ENCODE results near the gene FUT8.
"Not testable (repeated sequence)": the region's sequence is repeated elsewhere in the genome, so short reads cannot be mapped to it uniquely, and the experiment has no call there.

FUT8 gene

DNA sequence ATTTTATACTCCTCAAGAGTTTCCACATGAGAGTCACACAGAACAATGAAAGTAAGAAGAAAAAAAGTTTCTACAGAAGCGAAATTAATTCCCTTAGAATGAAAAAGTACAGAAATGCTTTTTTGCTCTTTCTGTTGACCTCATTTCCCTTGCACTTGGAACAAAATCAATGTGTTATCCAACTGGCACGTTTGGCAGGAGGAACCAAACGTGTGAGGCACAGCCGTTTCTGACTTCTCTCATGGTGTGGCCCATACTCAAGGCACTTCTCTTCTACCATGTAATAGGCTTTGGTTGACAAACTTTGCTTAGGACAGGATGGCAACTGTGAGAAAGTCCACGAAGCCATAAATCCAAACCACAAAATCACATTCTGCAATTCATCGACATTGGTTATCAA lies 297.0 kb downstream of the FUT8 start:
- peaks cover 23% of the 10 kb centered on the region for H3K4me1 Mint-ChIP-seq (ENCODE audit: low read depth)

DNA sequence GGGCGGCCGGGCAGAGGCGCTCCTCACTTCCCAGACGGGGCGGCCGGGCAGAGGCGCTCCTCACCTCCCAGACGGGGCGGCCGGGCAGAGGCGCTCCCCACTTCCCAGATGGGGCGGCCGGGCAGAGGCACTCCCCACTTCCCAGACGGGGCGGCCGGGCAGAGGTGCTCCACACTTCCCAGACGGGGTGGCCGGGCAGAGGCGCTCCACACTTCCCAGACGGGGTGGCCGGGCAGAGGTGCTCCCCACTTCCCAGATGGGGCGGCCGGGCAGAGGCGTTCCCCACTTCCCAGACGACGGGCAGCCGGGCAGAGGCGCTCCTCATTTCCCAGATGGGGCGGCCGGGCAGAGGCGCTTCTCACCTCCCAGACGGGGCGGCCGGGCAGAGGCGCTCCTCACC lies 304.3 kb downstream of the FUT8 start:
- peaks cover 42% of the 10 kb centered on the region for H3K9me3 Mint-ChIP-seq
- H3K36me3 Mint-ChIP-seq (ENCODE audit: low read depth): peaks cover 55% of the 10 kb centered on the region
- H3K27me3 Mint-ChIP-seq (ENCODE audit: low read depth); H3K4me3 Mint-ChIP-seq; H3K27ac Mint-ChIP-seq; H3K4me1 Mint-ChIP-seq (ENCODE audit: low read depth): not testable (repeated sequence)

More for the DNA sequence above, 297.0 kb downstream of the FUT8 start:
- Mint-ChIP-seq H3K9me3 (peaks cover 31% of the 10 kb centered on the region), H3K4me3 (no peak overlapping the region), H3K27me3 (ENCODE audit: low read depth) (no peaks in the 10 kb centered on the region), H3K27ac (no peak overlapping the region), H3K36me3 (ENCODE audit: low read depth) (peaks cover 37% of the 10 kb centered on the region)

DNA sequence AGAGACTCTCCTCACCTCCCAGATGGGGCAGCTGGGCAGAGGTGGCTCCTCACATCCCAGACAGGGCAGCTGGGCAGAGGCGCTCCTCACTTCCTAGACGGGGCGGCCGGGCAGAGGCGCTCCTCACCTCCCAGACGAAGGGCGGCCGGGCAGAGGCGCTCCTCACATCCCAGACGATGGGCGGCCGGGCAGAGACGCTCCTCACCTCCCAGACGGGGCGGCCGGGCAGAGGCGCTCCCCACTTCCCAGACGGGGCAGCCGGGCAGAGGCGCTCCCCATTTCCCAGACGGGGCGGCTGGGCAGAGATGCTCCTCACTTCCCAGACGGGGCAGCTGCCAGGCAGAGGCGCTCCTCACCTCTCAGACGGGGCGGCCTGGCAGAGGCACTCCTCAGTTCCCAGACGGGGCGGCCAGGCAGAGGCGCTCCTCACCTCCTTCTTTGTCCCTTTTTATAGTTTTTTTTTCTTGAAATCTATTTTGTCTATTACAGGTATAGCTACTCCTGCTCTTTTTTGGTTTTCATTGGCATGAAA lies 304.9 kb downstream of the FUT8 start:
- not testable (repeated sequence) for H3K27me3 Mint-ChIP-seq (ENCODE audit: low read depth); H3K4me3 Mint-ChIP-seq; H3K4me1 Mint-ChIP-seq (ENCODE audit: low read depth); H3K27ac Mint-ChIP-seq
- H3K9me3 Mint-ChIP-seq: peaks cover 42% of the 10 kb centered on the region
- H3K36me3 Mint-ChIP-seq (ENCODE audit: low read depth): peaks cover 56% of the 10 kb centered on the region

DNA sequence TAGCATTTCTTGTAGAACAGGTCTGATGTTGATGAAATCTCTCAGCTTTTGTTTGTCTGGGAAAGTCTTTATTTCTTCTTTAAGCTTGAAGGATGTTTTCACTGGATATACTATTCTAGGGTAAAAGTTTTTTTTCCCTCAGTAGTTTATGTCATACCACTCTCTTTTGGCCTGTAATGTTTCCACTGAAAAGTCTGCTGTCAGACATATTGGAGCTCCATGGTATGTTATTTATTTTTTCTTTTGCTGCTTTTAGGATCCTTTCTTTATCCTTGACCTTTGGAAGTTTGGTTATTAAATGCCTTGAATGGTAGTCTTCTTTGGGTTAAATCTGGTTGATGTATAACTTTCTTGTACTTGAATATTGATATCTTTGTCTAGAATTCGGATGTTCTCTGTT lies 306.1 kb downstream of the FUT8 start:
- H3K4me1 Mint-ChIP-seq (ENCODE audit: low read depth): peaks cover 15% of the 10 kb centered on the region
- no peak overlapping the region for H3K4me3 Mint-ChIP-seq
- H3K36me3 Mint-ChIP-seq (ENCODE audit: low read depth): peaks cover 57% of the 10 kb centered on the region
- H3K27ac Mint-ChIP-seq: no peak overlapping the region
- peaks cover 37% of the 10 kb centered on the region for H3K9me3 Mint-ChIP-seq
- no peaks in the 10 kb centered on the region for H3K27me3 Mint-ChIP-seq (ENCODE audit: low read depth)

DNA sequence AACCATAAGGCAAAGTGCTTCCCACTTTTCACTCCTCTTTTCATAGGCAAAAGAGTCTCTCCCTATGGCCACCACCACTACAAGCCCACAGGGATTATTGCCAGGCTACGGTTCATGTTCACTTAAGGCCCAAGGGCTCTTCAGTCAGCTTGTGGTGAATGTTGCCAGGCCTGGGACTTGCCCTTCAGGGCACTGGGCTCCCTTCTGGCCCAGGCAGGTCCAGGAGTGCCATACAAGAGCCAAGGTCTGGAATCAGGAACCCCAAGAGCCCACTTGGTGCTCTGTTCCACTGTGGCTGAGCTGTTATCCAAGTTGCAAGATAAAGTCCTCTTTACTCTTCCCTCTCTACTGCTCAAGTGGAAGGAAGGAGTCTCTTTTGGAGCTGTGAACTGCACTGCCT lies 307.6 kb downstream of the FUT8 start:
- H3K36me3 Mint-ChIP-seq (ENCODE audit: low read depth): peaks cover 58% of the 10 kb centered on the region
- H3K9me3 Mint-ChIP-seq: peaks cover 25% of the 10 kb centered on the region
- no peaks in the 10 kb centered on the region for H3K27me3 Mint-ChIP-seq (ENCODE audit: low read depth)
- no peak overlapping the region for H3K4me3 Mint-ChIP-seq
- H3K4me1 Mint-ChIP-seq (ENCODE audit: low read depth): peaks cover 21% of the 10 kb centered on the region
- no peak overlapping the region for H3K27ac Mint-ChIP-seq

DNA sequence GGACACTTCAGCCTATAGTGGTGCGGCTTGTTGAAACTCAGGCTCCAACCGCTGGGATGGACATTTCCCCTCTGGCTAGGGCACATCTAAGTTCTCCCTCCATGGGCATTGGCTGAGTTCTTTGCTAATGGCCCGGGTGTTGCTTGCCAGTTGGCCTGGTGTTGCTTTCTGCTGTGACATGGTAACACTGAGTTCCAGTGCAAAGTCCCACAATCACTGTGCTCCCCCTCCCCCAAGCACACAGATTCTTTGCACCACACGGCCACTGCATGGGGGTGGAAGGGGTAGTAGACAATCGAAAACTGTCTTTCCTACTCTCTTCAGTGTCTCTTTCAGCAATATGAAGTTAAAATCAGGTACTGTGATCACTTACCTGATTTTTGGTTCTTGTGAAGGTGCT lies 308.2 kb downstream of the FUT8 start:
- H3K9me3 Mint-ChIP-seq: peaks cover 20% of the 10 kb centered on the region
- peaks cover 21% of the 10 kb centered on the region for H3K4me1 Mint-ChIP-seq (ENCODE audit: low read depth)
- H3K36me3 Mint-ChIP-seq (ENCODE audit: low read depth): peaks cover 59% of the 10 kb centered on the region
- no peak overlapping the region for H3K4me3 Mint-ChIP-seq
- H3K27ac Mint-ChIP-seq: no peak overlapping the region
- H3K27me3 Mint-ChIP-seq (ENCODE audit: low read depth): no peaks in the 10 kb centered on the region

DNA sequence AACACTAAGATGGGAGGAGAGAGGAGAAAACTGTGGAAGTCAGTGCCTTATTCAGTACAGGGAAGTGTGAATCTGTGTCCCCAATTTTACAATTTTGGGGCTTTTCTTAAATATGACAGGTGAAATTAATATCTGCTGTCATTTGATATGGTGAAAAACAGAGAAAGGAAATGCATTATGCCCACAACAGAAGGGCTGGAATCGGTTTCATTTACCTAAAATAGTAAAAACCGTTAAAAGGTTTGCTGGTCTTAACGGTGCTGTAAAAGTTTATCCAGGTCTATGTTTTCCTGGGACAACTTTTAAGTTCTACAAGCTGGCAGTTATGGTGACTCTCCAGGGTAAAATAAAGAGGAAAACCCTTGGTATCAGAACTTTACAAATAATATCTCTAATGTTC lies 310.8 kb downstream of the FUT8 start:
- H3K27me3 Mint-ChIP-seq (ENCODE audit: low read depth): no peaks in the 10 kb centered on the region
- H3K9me3 Mint-ChIP-seq: peaks cover 12% of the 10 kb centered on the region
- H3K4me1 Mint-ChIP-seq (ENCODE audit: low read depth): peaks cover 24% of the 10 kb centered on the region
- peaks cover 72% of the 10 kb centered on the region for H3K36me3 Mint-ChIP-seq (ENCODE audit: low read depth)
- peak overlapping the region; percentile 67 for H3K27ac Mint-ChIP-seq
- H3K4me3 Mint-ChIP-seq: peak overlapping the region; percentile 47

DNA sequence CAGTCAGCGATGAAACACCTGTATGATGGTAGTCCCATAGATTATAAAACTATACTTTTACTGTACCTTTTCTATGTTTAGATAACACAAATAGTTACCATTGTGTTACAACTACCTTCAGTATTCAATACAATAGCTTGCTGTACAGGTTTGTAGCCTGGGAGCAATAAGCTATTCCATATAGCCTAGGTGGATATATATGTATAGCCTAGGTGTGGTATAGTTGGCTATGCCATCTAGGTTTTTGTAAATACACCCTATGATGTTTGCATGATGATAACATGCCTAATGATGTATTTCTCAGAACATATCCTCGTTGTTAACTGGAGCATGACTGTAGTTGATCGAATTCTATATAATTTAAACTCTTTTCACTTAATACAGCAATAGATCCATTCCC lies 316.1 kb downstream of the FUT8 start:
- H3K4me1 Mint-ChIP-seq (ENCODE audit: low read depth): peaks cover 19% of the 10 kb centered on the region
- H3K27ac Mint-ChIP-seq: no peak overlapping the region
- no peaks in the 10 kb centered on the region for H3K9me3 Mint-ChIP-seq
- peaks cover 55% of the 10 kb centered on the region for H3K36me3 Mint-ChIP-seq (ENCODE audit: low read depth)
- no peak overlapping the region for H3K4me3 Mint-ChIP-seq
- H3K27me3 Mint-ChIP-seq (ENCODE audit: low read depth): no peaks in the 10 kb centered on the region

DNA sequence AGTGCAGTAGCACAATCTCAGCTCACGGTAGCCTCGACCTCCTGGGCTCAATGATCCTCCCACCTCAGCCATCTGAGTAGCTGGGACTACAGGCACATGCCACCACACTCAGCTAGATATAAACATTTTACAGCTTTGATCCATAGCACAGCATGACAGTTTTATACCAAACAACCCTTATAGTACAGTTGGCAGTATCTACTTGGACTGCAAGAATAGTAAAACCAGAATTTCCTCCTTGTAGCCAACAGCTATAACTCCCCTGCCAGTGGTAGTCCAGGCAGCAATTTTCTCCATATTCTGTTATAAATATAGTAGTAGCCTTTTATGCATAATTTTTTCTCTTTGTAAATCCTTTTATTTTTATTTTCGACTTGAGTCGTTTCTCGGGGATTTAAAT lies 317.0 kb downstream of the FUT8 start:
- Mint-ChIP-seq H3K4me3 (no peak overlapping the region), H3K9me3 (no peaks in the 10 kb centered on the region), H3K4me1 (ENCODE audit: low read depth) (peaks cover 14% of the 10 kb centered on the region), H3K36me3 (ENCODE audit: low read depth) (peaks cover 55% of the 10 kb centered on the region), H3K27ac (no peak overlapping the region), H3K27me3 (ENCODE audit: low read depth) (no peaks in the 10 kb centered on the region)

DNA sequence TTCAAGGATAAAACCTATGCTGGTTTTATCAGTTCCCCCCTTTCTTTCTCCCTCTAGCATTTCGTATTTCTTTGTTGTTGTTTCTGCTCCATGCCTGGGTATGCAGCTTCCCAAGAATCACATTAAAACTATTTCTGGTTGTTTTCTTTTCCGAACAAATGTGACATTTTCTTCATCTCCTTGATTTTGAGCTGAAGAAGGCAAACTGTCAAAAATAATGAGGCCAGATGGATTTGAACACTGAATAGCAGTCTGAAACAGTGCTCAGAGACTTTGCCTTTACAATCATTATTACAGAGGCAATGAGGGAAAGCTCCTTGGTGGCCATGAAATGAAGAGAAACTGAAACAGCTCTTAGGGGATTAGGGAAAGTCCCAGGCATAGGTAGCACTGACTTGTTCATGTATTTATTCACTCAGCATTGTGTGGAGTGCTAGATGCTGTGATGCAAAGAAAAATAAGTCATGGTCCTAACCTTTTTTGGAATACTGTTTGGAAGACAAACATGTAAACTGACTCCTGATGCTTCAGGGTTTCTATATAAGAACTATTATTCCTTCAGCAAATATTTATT lies 319.5 kb downstream of the FUT8 start:
- Mint-ChIP-seq H3K36me3 (ENCODE audit: low read depth) (peaks cover 45% of the 10 kb centered on the region), H3K4me1 (ENCODE audit: low read depth) (peaks cover 11% of the 10 kb centered on the region), H3K27me3 (ENCODE audit: low read depth) (no peaks in the 10 kb centered on the region), H3K4me3 (peak overlapping the region; percentile 52), H3K27ac (peak overlapping the region; percentile 90), H3K9me3 (no peaks in the 10 kb centered on the region)

DNA sequence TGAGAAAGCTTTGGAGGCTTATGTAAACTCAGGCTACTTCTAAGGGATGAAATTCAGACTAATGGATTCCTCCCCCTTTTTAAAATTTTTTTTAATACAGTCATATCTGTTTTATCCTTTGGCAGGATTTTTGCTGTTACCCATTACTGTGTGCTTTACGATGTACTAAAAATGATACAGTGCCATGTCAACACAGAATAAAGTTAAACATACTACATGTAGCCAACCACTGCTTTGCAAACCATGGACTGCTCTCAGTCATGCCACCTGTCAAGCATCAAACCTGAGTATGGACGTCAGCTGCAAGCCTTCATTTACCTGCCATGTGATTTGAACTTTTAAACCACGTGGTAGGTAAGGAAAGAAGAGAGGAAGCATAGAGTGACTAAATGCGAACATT lies 325.8 kb downstream of the FUT8 start:
- H3K27ac Mint-ChIP-seq: no peak overlapping the region
- no peaks in the 10 kb centered on the region for H3K4me1 Mint-ChIP-seq (ENCODE audit: low read depth)
- H3K4me3 Mint-ChIP-seq: no peak overlapping the region
- H3K36me3 Mint-ChIP-seq (ENCODE audit: low read depth): peaks cover 46% of the 10 kb centered on the region
- no peaks in the 10 kb centered on the region for H3K27me3 Mint-ChIP-seq (ENCODE audit: low read depth)
- no peaks in the 10 kb centered on the region for H3K9me3 Mint-ChIP-seq

DNA sequence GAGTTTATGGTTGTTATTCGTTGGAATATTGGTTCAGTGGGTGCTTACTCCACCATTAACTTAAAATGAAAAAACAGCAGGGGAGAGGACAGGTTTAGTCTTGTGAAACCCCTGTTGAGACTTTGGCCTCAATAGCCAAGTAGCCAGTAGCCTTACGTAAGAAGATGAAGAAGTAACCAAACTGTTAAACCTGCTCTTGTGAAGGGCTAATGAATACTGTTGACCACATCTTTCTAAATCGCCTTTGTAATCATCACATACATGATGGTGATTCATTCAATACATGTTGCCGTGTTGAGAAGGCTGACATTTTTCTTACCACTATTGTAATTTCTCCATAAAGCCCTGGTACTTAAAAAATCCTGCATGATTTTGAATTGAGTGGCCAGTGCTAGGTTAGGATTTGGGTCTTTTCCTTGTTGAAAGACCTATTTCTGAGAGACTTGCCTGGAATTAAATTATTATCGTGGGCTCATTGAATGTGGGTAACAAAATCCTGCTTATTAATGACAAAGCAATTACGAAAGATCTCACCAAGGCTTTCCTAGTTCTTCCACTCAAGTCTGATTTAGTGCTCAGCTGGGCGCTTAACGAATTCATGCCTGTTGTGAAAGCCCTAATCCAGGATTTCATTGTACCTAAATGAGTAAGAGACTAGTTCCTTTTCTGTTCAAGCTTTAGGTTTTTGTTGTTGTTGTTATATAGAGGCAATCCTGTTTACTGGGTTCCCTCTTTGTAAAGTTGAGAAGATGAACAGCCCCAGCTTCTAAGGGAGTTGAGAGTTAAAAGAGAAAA lies 333.1 kb downstream of the FUT8 start:
- Mint-ChIP-seq H3K27ac (no peak overlapping the region), H3K4me3 (no peak overlapping the region), H3K4me1 (ENCODE audit: low read depth) (no peaks in the 10 kb centered on the region), H3K27me3 (ENCODE audit: low read depth) (no peaks in the 10 kb centered on the region), H3K36me3 (ENCODE audit: low read depth) (peaks cover 33% of the 10 kb centered on the region), H3K9me3 (no peaks in the 10 kb centered on the region)

DNA sequence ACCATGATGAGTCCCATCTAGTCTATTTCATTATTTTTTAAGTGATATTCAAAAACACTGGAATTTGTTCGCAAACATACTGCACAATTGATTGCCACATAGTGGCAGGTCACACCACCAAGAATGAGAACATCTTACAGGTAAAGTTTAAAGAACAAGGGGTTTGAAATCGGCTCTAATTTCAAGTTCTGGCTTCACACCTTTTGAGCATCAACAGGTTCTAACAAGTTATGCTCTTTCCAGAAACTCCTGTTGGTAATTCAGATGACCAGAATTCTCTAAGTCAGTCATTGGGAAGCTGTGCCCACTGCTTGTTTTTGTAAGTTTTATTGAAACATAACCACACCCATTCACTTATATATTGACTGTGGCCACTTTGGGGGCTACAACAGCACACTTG lies 336.3 kb downstream of the FUT8 start:
- Mint-ChIP-seq H3K27me3 (ENCODE audit: low read depth) (no peaks in the 10 kb centered on the region), H3K4me1 (ENCODE audit: low read depth) (no peaks in the 10 kb centered on the region), H3K36me3 (ENCODE audit: low read depth) (peaks cover 17% of the 10 kb centered on the region), H3K27ac (no peak overlapping the region), H3K4me3 (no peak overlapping the region), H3K9me3 (no peaks in the 10 kb centered on the region)

DNA sequence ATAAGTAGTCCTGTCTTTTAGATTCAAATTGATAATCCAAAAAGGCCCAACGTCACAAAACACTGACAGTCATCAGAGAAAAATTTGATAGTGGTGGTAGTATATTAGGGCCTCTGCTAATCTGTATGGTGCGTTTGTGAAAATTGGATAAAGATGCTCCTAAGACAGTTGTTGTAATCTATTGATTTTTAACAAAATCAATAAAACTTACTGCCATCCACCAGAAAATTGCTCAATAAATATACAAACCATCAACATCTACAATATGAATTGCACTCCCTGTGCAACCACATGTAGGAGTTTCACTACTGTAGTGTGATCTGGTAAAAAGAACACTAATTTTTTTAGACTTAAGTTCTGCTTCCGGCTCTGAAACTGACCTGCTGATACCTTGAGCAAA lies 336.8 kb downstream of the FUT8 start:
- no peak overlapping the region for H3K27ac Mint-ChIP-seq

DNA sequence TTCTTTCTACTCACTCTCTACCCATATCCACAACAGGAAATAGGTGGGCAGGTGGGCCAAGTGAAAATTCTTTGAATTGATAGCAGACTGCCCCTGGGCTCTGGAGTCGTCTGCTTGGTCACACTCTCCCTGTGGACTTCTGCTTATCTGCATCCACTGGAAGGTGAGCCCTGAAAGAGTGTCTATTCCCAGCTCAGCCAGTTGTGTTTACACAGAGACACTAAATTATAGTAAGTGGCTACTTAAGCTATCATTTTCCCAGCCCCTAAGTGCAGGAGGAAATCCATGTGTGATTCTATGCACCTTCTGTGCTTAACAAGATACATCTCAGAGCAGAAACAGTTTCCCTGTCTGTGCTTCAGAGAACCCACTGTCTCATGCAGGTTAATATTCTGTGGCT lies 338.4 kb downstream of the FUT8 start:
- H3K4me3 Mint-ChIP-seq: no peak overlapping the region
- no peak overlapping the region for H3K27ac Mint-ChIP-seq
- H3K36me3 Mint-ChIP-seq (ENCODE audit: low read depth): peaks cover 13% of the 10 kb centered on the region
- H3K27me3 Mint-ChIP-seq (ENCODE audit: low read depth): no peaks in the 10 kb centered on the region
- H3K4me1 Mint-ChIP-seq (ENCODE audit: low read depth): no peaks in the 10 kb centered on the region
- no peaks in the 10 kb centered on the region for H3K9me3 Mint-ChIP-seq

More for the DNA sequence above, 336.8 kb downstream of the FUT8 start:
- Mint-ChIP-seq H3K4me3 (no peak overlapping the region), H3K36me3 (ENCODE audit: low read depth) (peaks cover 16% of the 10 kb centered on the region), H3K9me3 (no peaks in the 10 kb centered on the region), H3K4me1 (ENCODE audit: low read depth) (no peaks in the 10 kb centered on the region), H3K27me3 (ENCODE audit: low read depth) (no peaks in the 10 kb centered on the region)
